Breast epithelium (tissue), 3 donors: ENCODE results near the gene HMOX2.

Experiments
- POLR2AphosphoS5 ChIP-seq, 3 donors: sonication (generic); formaldehyde crosslinking; IDR thresholded peaks; one replicate each; pipeline ENCODE4 v1.6.1; 2017; ENCODE audit warnings: antibody characterized with exemption in 3 of 3
- TF ChIP-seq, protein P1 (sequence below), 3 donors: fragments of 450-650 bp; IDR thresholded peaks; one replicate each; pipeline ENCODE4 v1.5.1; 2016 to 2017; ENCODE audit warnings: antibody characterized with exemption in 3 of 3, mild to moderate bottlenecking in 3 of 3, moderate library complexity in 3 of 3

DNA sequence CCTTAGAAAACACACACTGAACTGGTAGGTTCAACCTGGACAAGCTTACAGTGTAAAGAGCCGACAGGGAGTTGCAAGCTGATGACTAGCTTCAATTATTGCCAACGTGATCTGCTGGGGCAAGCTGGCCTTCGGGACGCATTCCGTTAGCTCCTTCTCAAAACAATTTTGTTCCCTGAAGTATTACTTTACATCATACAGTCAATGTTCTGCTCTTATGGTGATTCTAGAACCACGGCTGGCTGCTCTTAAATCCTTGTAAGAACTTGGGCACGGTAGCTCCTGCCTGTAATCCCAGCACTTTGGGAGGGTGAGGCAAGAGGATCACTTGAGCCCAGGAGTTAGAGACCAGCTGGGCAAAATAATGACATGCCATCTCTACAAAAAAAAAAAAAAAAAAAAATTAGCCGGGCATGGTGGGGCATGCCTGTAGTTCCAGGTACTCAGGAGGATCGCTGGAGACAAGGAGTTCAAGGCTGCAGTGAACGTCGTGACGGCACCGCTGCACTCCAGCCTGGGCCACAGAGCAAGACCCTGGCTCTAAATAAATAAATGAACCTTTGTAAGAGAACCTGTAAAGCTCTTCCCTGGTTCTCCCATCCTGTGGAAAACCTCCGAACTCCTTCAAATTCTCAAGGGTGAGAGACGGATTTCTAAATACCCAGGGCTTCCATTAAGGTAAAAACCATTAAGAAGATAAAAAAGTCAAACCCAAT lies 60.4 kb downstream of the HMOX2 start:
- TF ChIP-seq, protein P1, sequence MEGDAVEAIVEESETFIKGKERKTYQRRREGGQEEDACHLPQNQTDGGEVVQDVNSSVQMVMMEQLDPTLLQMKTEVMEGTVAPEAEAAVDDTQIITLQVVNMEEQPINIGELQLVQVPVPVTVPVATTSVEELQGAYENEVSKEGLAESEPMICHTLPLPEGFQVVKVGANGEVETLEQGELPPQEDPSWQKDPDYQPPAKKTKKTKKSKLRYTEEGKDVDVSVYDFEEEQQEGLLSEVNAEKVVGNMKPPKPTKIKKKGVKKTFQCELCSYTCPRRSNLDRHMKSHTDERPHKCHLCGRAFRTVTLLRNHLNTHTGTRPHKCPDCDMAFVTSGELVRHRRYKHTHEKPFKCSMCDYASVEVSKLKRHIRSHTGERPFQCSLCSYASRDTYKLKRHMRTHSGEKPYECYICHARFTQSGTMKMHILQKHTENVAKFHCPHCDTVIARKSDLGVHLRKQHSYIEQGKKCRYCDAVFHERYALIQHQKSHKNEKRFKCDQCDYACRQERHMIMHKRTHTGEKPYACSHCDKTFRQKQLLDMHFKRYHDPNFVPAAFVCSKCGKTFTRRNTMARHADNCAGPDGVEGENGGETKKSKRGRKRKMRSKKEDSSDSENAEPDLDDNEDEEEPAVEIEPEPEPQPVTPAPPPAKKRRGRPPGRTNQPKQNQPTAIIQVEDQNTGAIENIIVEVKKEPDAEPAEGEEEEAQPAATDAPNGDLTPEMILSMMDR (IDR thresholded peaks at IDR 0.05), result no peak
- no peak for TF ChIP-seq POLR2AphosphoS5 (IDR thresholded peaks at IDR 0.05)
